Stimulated activated CD4-positive, alpha-beta T cell treated with anti-CD3 and anti-CD28 coated beads, TNF-alpha, amount 100 ng/mL, for 4 hours (primary cell): ENCODE results near the gene ZC4H2.
"Not testable (repeated sequence)": the region's sequence is repeated elsewhere in the genome, so short reads cannot be mapped to it uniquely, and the experiment has no call there.

Source experiments
- DNase-seq, 3 experiments: peaks; one replicate each; pipeline ENCODE4 v3.0.0-alpha.2; 2020; ENCODE audit warnings: low read depth in 3 of 3

The ZC4H2 gene

GRCh38 chrX:64975989-64976672 is at the start of gene ZC4H2:
ZC4H2 (minus strand) TSS chrX:64976450; CDS start chrX:64976377, 73 bp downstream.
- DNase-seq, result peak; percentile 27 to 35 (median 34)

GRCh38 chrX:65017451-65017850 is 41.2 kb upstream of the ZC4H2 start:
- DNase-seq, result no peak

GRCh38 chrX:65014230-65014629 is 38.0 kb upstream of the ZC4H2 start:
- no peak for DNase-seq

GRCh38 chrX:65009459-65009858 is 33.2 kb upstream of the ZC4H2 start:
- DNase-seq, result no peak

- not testable (repeated sequence) for DNase-seq
Measured at GRCh38 chrX:65002208-65002607, 26.0 kb upstream of the ZC4H2 start.

- DNase-seq, result no peak
Measured at GRCh38 chrX:64996805-64997204, 20.6 kb upstream of the ZC4H2 start.

- DNase-seq, result no peak
Measured at GRCh38 chrX:64994131-64994798, 18.0 kb upstream of the ZC4H2 start.

GRCh38 chrX:64977830-64978229 is 1.6 kb upstream of the ZC4H2 start:
- DNase-seq, result no peak

GRCh38 chrX:64977051-64977450 is 801 bp upstream of the ZC4H2 start:
- DNase-seq, result no peak

GRCh38 chrX:64976673-64977040 is 407 bp upstream of the ZC4H2 start:
- no peak for DNase-seq

- peak in 2 of 3 experiments; percentile 0 to 1 for DNase-seq
Measured at GRCh38 chrX:64975491-64975890, 759 bp downstream of the ZC4H2 start.

GRCh38 chrX:64925480-64925879 is 50.8 kb downstream of the ZC4H2 start:
- no peak for DNase-seq

GRCh38 chrX:64908121-64908520 is 68.1 kb downstream of the ZC4H2 start:
- no peak for DNase-seq

- DNase-seq, result peak in 1 of 3 experiments; percentile 4
Measured at GRCh38 chrX:64894454-64895038, 81.7 kb downstream of the ZC4H2 start.

GRCh38 chrX:64885850-64886249 is 90.4 kb downstream of the ZC4H2 start:
- no peak for DNase-seq

GRCh38 chrX:64878709-64879108 is 97.5 kb downstream of the ZC4H2 start:
- not testable (repeated sequence) for DNase-seq

- no peak for DNase-seq
Measured at GRCh38 chrX:64867217-64867616, 109.0 kb downstream of the ZC4H2 start.
